Activated CD4-positive, CD25-positive, alpha-beta regulatory T cell treated with anti-CD3 and anti-CD28 coated beads, Interleukin-2, amount 50 U/mL, for 24 hours (primary cell): Measurements from ENCODE around the gene TMCC1.
"Not testable (repeated sequence)": the region's sequence is repeated elsewhere in the genome, so short reads cannot be mapped to it uniquely, and the experiment has no call there.

Experiments
- ATAC-seq, 2 donors: fragments of 150-1000 bp; cut with Tn5 transposase; one replicate each; pipeline ENCODE4 v1.10.0; 2021; ENCODE audit warnings: mild to moderate bottlenecking in 1 of 2, moderate library complexity in 1 of 2

TMCC1 gene

DNA sequence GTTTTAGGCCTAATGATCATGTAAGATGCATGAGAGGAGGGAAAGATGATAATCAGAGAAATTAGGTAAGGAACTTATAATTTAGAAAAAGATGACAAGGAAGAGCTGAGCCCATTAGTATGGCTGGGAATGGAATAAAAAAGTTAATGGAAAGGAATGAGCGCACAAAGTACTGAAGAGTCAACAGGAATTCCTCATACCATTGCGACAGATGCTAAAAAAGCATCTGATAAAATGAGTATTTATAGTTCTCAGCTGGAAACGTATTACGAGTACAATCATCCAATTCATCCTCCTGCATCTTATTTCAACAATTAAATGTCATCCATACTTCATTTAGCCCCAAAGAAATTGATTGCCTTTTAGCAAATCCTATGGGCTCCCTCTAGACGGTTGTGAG, 58.9 kb downstream of the TMCC1 start:
- no peak for ATAC-seq

DNA sequence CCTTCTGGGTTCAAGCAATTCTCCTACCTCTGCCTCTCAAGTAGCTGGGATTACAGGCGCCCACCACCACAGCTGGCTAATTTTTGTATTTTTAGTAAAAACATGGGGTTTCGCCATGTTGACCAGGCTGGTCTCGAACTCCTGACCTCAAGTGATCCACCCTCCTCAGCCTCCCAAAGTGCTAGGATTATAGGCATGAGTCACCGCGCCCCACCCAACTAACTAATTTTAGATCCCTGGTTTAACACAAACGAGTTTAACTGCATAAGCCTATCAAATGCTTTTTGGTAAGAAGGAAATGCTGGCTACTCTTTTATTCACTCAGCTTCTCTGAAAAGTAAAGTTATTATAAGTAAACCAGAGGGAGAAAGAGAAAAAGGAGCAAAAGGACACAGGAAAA, 61.6 kb downstream of the TMCC1 start:
- ATAC-seq: not testable (repeated sequence)

DNA sequence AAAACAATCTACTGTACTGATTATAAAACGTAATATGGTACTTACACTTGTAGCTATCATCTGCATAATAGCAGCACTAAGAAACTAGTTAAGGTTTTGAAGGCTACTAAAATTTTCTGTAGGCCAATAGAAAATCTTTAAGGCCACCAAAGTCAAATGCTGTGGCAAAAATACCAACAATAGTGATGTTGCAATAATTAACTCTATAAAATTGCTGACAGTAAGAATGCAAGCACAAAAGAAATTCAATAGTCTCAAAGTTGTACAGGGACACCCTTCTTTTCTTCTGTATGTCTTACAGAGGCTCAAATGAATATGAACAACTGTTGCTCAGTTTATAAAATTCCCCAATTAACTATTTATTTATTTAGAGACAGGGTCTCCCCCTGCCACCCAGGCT, 62.0 kb downstream of the TMCC1 start:
- no peak for ATAC-seq

DNA sequence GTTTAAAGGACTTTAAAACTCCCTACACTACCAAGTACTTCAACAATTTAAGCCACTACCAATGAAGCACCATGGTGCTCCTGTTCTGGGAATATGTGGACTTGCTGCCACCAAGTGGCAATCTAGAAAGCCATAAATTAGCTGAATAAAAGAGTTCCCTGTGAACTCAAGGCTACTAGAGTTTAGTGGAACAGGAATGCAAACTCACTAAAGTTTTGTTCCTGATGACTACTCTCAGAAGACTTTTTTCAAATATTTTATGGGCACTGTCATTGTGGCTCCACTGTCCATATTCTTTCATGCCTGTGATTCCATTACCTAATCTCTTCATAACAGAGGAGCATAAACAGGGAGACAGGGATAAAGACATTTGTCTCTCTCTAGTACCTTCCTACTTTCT, 63.9 kb downstream of the TMCC1 start:
- ATAC-seq: no peak

DNA sequence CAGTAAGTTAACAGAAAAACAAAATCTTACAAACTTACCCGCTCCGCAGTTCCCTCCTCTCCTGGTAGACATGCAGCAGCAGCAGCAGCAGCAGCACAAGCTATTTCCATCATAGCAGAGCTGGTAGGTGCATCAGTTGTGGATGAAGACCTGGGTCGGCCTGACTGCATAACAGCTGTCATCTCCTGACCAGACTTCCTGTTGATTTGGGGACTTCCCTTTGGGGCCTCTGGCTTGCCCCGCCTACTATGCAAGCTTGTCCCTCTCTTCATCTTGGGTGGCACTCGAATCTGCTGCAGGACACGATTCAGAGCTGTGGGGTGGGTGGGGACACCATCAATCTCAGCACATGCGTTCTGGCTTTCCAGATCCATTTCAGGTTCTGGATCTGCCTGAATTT, 65.7 kb downstream of the TMCC1 start:
- ATAC-seq: peak; percentile 65 to 82

DNA sequence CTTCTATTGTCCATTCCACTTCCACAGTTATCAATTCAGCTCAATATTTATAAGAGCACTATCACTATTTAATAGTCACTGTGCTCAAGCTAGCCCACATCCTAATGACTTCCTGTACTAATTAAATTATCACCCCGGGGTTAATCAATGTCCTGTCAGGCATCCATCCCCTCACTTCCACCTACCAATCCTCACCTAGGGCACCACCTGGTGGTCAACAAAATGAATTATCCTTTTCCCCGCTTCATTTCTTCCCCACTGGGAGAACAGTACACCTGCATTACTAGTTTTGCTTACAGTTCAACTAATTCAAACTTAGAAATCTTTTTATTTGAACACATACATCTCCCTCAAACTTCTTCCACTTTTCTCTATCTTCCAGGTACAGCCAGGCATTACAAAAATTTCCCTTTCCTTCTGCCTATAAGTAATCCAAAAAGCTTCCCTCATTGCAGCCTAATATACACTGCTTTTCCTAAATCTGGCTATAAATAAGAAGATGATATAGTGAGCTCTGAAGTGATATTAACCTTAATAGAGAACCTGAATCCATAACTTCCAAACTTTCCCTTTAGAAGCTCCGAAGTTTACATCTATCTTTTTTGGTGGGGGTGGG, 68.5 kb downstream of the TMCC1 start:
- ATAC-seq: peak; percentile 32 to 51

DNA sequence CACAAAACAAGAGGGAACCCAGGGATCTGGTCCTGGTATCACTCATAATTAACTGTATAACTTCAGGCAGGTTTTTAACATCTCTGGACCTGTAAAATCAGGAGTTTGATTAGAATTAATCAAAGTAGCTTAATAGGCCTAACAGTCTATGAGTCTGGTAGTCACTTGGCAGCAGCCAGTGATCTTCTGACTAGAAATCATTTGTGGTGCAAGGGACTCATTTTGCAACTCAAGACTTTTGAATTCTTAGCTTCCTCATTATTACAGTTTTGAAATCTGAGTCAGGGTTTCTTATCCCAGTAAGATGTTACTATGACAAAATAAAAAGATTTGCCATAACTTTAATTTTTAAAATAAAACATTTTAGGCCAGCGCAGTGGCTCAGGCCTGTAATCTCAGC, 70.8 kb downstream of the TMCC1 start:
- no peak for ATAC-seq

DNA sequence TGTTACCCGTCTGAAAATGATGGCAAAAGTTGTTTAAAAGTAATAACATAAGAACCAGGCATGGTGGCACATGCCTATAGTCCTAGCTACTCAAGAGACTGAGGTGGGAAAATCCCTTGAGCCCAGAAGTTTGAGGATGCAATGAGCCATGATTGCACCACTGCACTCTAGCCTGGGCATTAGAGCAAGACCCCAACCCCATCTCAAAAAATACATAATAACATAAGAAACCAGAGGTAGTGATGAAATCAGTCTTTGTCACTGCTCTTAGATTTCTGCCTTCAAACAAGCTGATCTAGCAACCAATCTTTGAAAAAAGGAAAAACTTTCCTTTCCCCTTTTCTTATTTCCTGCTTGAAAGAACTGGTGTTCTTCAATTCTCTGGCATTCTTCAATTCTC, 71.3 kb downstream of the TMCC1 start:
- no peak for ATAC-seq

DNA sequence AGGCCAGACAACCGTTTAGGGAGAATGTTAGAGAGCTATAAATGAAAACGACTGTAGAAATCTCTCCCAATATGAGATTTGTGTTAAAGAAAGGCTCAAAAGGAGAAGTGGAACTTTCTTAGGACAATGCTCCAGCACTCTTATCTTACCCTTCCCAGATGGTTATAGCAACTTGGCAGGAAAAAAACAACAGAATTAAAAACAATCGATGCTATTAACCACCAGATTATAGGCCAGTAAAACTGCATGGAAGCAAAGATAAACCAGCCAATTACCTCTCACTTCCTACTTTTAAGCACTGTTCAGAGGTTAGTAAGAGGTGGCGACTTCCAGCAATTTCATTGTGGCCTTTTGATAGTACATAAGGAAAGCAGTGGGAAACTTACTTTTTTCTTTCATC, 72.9 kb downstream of the TMCC1 start:
- no peak for ATAC-seq

DNA sequence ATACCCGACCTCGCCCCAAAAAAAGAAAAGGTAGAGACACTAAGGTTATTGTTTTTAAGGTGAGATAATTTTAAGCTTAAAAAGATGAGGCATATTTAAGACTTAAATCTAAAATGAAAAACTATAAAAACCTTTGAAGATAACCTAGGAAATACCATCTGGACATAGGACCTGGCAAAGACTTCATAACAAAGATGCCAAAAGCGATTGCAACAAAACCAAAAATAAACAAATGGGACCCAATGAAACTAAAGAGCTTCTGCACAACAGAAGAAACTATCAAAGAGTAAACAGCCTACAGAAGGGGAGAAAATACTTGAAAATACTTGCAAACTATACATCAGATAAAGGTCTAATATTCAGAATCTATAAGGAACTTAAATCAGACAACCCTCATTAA, 80.9 kb downstream of the TMCC1 start:
- no peak for ATAC-seq

DNA sequence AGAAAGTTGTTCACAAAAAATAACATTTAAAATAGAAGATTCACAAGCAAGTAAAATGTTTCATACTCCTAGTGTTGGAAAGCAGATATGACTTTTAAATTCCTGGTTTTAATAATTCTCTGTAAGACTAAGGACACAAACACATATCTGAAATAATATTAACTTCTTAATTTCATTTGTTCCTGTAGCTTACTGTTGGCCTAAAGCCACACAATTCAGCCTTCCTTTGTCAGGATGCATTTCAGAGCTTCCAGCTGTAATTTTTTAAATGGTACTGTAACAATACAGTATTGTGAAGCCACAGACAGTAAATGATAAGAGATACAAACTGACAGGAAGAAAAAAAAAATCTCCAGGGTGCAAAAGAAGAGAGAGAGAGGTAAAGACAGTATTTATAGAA, 84.2 kb downstream of the TMCC1 start:
- no peak for ATAC-seq

DNA sequence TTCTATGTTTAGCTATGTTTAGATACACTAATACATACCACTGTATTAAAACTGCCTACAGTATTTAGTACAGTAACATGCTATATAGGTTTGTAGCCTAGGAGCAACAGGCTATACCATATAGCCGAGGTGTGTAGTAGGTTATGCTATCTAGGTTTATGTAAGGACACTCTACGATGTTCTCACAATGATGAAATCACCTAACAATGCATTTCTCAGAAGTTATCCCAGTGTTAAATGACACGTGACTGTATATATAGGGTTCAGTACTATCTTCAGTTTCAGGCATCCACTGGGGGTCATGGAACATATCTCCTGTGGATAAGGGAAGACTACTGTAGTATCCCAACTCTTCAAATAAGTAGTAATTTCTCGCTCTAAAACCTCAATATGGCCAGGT, 97.4 kb downstream of the TMCC1 start:
- ATAC-seq: no peak

DNA sequence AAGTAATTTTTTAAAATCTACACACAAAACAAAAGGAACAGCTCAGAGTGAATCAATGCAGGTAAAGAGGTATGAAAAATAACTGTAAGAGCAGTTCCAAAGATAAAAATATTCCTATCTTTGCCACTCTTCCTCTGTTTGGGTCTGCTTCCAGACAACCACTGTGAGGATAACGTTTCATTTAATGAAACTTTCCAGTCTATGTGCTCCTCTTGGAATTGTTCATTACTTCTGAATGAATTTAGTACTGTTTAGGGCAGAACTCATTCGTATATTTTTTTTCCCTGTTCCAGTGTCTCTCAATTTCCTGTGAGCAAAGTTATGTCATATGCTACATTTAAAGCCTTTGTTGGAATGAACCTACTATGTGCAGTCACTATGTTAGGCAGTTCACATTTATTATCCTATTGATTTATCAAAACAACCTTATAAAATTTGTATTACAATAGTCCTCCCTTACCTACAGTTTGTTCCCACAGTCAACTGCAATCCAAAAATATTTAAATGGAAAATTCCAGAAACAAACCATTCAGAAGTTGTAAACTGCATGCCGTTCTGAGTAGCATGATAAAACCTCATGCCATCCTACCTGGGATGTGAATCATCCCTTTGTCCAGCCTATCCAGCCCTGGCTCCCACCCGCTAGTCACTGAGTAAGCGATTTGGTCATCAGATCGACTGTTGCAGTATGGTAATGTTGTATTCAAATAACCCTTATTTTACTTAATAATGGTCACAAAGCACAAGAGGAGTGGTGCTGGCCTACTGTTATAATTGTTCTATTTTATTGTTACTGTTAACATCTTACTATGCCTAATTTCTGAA, 98.1 kb downstream of the TMCC1 start:
- ATAC-seq: no peak

DNA sequence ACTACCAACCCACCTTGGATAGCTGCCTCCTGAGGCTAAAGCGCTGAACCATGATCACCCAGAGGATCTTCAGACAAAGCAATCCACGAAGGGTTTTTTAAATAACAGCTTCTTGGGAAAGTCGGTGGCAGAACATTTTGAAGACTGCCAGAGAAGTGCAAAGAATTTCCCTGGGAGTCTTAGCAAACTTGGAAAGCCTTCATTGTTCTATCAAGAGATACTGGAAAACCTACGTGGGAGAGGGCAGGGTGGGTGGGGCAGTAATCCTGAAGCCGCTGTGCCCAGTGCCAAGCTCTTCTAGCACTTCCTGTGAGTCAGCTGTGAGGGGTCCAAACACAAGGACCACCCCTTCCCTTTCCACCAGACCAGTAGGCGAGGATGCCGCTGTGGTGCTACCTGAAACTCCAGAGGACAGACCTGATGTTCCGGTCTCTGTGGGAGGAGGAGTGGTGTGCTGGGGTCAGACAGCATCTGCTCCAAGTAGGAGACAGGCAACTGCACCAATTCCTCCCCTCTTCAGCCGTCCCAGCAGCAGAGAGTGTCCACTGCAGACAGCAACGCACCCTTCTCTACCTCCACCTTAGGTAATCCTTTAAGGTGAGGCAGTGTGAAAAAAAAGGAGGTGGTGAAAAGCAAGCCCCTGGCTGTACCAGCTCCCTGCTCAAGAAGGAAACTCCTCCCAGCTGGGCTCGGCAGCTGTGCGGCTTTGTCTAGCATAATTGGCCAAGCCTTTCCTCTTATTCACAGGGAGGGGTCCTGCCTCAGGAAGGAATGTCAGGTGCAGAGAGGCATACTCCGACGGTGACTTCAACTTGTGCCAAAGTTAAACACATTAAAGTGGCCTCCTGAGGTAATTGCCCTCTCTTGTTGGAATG, 99.0 kb downstream of the TMCC1 start:
- ATAC-seq: no peak

DNA sequence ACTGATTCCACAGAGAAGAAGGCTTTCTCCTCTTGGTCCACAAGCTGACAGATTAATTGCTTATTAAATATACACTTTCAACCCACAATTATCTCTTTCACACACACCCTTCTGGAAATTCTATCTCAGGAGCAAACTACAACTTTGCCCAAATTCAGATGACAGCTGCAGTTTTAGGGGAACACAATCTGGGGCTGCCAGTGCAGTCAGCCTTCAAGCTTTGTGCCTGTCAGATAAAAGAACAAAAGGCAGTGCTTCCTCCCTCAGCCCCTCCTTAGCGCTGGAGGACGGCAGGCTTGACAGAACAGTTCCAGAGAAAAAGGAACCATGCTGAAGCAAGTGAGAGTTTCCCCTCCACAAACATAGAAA, 99.6 kb downstream of the TMCC1 start:
- no peak for ATAC-seq

DNA sequence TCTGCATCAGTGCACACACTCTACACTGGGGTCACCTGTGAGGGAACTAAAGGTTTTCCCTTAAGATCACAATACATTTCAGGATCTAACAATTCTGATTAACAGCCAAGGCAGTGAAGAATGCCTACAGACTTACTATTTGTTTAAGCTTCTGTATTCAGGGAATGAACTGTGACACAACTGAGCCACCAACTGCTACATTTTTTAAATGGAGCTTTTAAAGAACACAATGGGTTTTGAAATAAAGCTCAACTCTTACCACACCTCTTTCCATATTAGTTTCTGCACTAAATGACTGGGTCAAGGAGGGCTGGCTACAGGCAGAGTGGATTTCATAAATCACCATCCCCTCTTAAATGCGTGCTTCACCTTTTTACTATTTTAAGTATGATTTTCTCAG, 100.2 kb downstream of the TMCC1 start:
- ATAC-seq: no peak

DNA sequence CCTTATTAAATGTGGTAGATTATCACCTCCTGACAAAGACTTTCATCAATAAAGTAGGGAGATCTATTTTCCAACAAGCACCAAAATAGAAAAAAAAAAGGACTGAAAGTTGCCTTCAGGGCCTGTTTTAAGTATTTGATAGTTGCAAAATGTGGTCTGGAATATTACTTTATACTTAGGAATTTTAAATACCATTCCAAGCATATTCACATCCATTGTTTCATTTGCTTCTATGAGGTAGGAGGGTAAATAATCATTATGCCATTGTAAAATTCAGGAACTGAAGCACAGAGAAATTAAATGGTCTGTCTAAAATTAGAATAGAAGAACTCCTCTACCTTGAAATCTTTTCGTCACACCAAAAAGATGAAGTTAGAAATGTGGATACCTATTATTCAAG, 110.0 kb downstream of the TMCC1 start:
- no peak for ATAC-seq

DNA sequence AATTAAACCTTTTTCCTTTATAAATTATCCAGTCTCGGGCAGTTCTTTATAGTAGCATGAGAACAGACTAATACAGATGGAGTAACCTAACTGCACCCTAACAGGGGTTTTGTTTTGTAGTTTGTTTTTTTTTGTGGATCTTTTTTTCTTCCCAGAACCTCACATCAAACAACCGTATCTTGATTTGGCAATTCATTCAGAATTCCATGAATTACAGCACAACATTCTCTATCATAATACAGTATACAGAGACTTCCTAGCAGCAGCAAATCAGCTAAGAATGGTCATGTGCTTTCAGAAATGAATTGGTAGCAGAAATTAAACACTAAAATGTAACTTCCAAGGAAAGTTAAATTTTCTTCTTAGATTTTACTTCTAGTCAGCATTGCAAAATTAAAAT, 114.6 kb downstream of the TMCC1 start:
- no peak for ATAC-seq

DNA sequence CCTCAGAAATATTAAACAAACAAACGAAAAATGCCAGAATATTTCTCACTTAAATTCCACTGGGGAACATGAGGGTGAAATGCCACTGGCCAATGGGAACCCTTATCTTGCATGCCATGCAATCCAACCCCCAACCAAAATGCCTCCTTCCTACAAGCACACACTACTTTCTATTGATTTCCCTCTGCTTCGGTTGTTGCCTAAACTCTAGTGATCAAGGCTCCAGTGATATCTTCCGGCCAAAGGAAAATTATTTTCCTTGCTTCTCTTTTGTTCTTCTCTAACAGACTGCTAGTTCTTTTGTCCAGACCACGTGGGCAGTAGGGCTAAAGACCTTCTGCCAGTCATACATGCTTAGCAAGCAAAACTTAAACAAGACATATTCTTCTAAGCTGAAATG, 115.7 kb downstream of the TMCC1 start:
- no peak for ATAC-seq

DNA sequence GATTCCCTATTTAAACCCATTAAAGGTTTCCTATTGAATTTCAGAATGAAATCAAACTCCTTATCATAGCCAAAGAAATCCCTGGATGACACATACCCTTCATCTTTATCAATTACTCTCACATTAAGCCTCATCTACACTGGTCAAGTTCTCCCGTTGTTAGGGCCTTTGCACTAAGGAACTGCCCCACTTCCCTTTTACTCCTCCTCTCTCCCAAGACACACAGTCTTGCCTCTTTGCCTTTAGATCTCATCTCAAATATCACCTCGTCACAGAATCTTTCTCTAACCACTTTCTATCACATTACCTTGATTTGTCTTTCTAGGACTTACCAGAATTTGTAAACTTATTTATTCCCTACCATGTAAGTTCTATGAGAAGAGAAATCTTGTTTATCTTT, 117.6 kb downstream of the TMCC1 start:
- no peak for ATAC-seq

DNA sequence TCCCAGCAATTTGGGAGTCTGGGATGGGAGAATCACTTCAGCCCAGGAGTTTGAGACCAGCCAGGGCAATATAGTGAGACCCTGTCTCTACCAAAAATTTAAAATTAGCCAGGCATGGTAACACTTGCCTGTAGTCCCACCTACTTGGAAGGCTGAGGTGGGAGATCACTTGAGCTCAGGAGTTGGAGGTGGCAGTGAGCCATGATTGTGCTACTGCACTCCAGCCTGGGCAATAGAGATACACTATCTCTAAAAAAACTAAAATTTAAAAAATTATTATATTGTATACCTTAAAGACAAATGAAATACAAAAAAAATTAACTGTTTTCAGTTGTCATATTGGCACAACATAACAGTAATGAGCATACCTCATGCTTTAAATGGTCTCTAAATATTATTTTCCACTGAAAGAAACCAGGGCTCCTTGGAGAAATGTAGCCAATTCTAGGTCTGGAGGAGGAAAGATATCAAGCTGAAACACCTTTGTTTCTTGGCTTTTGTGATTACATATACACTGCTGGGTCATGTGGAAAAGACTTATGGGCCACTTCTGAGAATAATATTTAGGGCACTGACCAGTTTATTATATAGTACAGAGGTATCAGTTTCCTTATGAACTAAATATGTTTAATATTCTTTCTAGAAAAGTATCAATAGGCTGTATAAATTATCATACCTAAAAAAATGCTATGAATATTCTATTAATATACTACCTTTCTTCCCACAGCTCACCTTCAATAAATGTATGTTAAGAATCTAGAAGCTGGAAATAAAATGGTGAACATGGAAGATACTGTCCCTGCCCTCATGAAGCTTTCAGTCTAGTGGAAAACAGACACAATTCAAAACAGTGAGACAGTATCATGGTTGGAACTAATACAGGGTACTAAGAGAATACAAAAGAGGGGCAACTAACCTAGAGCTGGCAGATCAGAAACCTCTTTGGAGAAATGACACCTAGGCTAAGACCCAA, 119.5 kb downstream of the TMCC1 start:
- ATAC-seq: no peak

DNA sequence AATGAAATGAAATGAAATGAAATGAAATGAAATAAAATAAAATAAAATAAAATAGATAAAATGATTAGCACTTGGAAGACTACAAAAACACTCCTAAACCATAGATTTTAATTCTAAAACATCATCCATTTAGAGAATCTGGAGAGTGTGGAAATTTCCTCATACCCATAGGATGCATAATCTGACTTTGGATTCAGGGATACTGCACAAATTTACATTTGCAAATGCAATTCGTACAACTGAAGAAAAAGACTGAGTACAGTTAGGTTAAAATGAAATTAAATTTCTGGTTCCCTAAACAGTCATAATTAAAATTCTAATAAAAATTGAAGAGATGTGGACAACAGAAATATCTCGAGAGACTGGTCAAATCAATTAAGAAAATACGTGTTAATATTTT, 122.9 kb downstream of the TMCC1 start:
- ATAC-seq: no peak

DNA sequence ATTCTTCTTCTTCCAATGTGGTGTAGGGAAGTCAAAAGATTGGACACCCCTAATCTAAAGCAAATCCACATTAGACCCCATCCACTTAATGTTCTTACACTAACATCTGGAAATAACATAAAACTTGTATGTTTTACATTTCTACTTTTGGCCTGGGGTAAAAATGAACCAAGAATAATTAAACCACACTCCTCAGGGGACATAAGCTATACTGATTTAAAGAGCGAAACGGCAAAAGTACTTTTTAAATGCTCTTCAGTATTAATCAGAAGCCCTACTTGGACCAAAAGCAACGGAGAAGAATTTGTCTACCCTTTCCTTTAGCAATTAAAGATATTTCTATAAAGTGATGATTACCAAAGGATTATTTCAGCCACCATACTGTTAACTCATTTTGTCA, 123.9 kb downstream of the TMCC1 start:
- ATAC-seq: no peak
